Measurements from ENCODE around the gene MRPL14. TPM values are rescaled to one million over a fixed set of nuclear protein-coding genes. Genes with fewer than 3 reads are reported as not detected.

Gene MRPL14
- total and polyA plus RNA-seq, 2 of the 8 experiments (the other 6 are each of a cell fraction or from before 2014, with no cell fraction given) = 82.0 to 97.1 TPM

DNA sequence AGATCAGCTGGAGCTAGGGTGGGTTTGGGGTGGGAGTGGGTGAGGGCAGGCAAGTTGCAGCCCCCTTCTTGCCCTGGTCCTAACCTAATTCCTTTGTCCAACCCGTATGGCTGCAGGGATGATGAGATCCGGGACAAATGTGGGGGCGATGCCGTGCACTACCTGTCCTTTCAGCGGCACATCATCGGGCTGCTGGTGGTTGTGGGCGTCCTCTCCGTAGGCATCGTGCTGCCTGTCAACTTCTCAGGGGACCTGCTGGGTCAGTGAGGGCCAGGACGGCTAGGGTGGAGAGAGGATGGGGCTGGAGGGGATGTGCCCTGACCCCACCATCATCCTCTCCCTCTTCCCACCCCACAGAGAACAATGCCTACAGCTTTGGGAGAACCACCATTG, 12.1 kb upstream of the MRPL14 start:
- Histone ChIP-seq H3K4me3 (ENCODE audit: extremely low read depth in 1 of 4, insufficient read depth in 2 of 4, low read depth in 3 of 4, low read length in 4 of 4) (no peak overlapping the region), H3K23me2 (ENCODE audit: low read depth, low read length) (no peaks in the 10 kb centered on the region; the same call in 1 of the 2 replicates), H3K9ac (replicated peaks in 1 of 4; ENCODE audit: extremely low read depth in 1 of 4, low read depth in 3 of 4, low read length in 3 of 4) (no peak overlapping the region), H3K56ac (replicated peaks; ENCODE audit: insufficient read length, low read depth, low read length) (no peak overlapping the region), H2BK5ac (ENCODE audit: low read depth, low read length) (0 out of 2 replicates have a peak overlapping the region, but pooled peaks have one; percentile 16), H3K36me3 (ENCODE audit: control insufficient read depth in 2 of 4, insufficient read depth in 4 of 4, low read length in 3 of 4) (peaks cover 10 to 35% (median 18%) of the 10 kb centered on the region in 4 experiments), H4K20me1 (replicated peaks in 1 of 2; ENCODE audit: control insufficient read depth in 1 of 2, insufficient read depth in 2 of 2, low read length in 2 of 2) (peaks cover 4 to 6% of the 10 kb centered on the region in 2 experiments), H2BK12ac (ENCODE audit: low read depth, low read length) (no peak overlapping the region), H3K18ac (ENCODE audit: extremely low read depth, low read length) (no peak overlapping the region), H4K91ac (replicated peaks; ENCODE audit: insufficient read length, low read length) (no peak overlapping the region), H3K4me1 (replicated peaks in 1 of 4; ENCODE audit: control insufficient read depth in 3 of 4, insufficient read depth in 4 of 4, low read length in 3 of 4) (peaks cover 0 to 7% (median 3%) of the 10 kb centered on the region in 4 experiments; a peak in 5 of 7 replicates), H3K27me3 (replicated peaks in 1 of 4; ENCODE audit: control insufficient read depth in 3 of 4, extremely low read depth in 1 of 4, insufficient read depth in 3 of 4, low read length in 3 of 4) (no peaks in the 10 kb centered on the region; a peak in 1 of 7 replicates), H4K8ac (ENCODE audit: extremely low read depth, insufficient read depth, low read length) (peak overlapping the region; percentile 70), H3K79me1 (ENCODE audit: low read depth, low read length) (no peaks in the 10 kb centered on the region; the same call in 1 of the 2 replicates), H3K9me3 (ENCODE audit: insufficient read depth in 2 of 2, low read depth in 1 of 2, low read length in 1 of 2) (no peaks in the 10 kb centered on the region), H2BK15ac (ENCODE audit: low read length) (no peak overlapping the region), H3K27ac (ENCODE audit: low read depth, low read length) (no peak overlapping the region), H3K14ac (ENCODE audit: insufficient read length) (no peak overlapping the region), H4K5ac (ENCODE audit: insufficient read length, low read depth, low read length) (no peak overlapping the region), H3K79me2 (ENCODE audit: control insufficient read depth in 1 of 2, insufficient read depth in 2 of 2, low read length in 2 of 2) (no peaks in the 10 kb centered on the region), H2BK20ac (ENCODE audit: low read length) (no peak overlapping the region), H2BK120ac (replicated peaks; ENCODE audit: low read depth, low read length) (no peak overlapping the region), H3K23ac (ENCODE audit: insufficient read length) (no peak overlapping the region), H3K4me2 (ENCODE audit: insufficient read depth in 1 of 2, low read depth in 2 of 2, low read length in 2 of 2) (0 out of 4 replicates have a peak overlapping the region, but pooled peaks of 1 of the 2 experiments have one; percentile 12), H2AK5ac (ENCODE audit: low read depth, low read length) (no peak overlapping the region), H2AFZ (ENCODE audit: low read length) (no peak overlapping the region), H3K4ac (replicated peaks; ENCODE audit: insufficient read length, low read depth, low read length) (no peak overlapping the region)
- CTCF ChIA-PET (ENCODE audit: partially characterized antibody) = interaction anchor here (0.6 to 1.5 kb wide), 5 partner anchors 9 to 1632 kb away, joined by 3 to 5 read pairs (median 3); no protein-coding TSS in a partner anchor
- FAIRE-seq (no peak), DNase-seq (ENCODE audit: low read depth in 1 of 2, low spot score in 2 of 2) (no peak)
- POLR2A ChIA-PET (ENCODE audit: partially characterized antibody) = interaction anchor here (1.2 to 1.9 kb wide), 2 partner anchors 117 kb away, joined by 5 read pairs; no protein-coding TSS in a partner anchor
- WGBS, 2 experiments (ENCODE audit: extremely low coverage in 1 of 2, insufficient coverage in 1 of 2, insufficient read length in 1 of 2, insufficient replicate concordance in 2 of 2, low coverage in 1 of 2, low lambda C conversion rate in 2 of 2, missing lambda C conversion rate in 1 of 2) = 86% methylated on average over 6 of the region's 10 CpGs; no CpG with 5 or more reads in 1 of the 2 experiments
- TF ChIP-seq SIN3A (conservative IDR thresholded peaks at IDR 0.05 in 1 of 2, IDR thresholded peaks at IDR 0.05 in 1 of 2; ENCODE audit: low read depth in 1 of 2, low read length in 2 of 2) (no peak), SP4 (IDR thresholded peaks at IDR 0.05; ENCODE audit: low read length) (no peak)
